ENCODE measurements around the gene SLC12A4. TPM values are rescaled to one million over a fixed set of nuclear protein-coding genes. Genes with fewer than 3 reads are reported as not detected.

The SLC12A4 gene
- total and polyA plus RNA-seq, 2 of the 13 experiments (the other 11 are each of a cell fraction or from before 2014, with no cell fraction given), result 65.1 to 84.3 TPM

DNA sequence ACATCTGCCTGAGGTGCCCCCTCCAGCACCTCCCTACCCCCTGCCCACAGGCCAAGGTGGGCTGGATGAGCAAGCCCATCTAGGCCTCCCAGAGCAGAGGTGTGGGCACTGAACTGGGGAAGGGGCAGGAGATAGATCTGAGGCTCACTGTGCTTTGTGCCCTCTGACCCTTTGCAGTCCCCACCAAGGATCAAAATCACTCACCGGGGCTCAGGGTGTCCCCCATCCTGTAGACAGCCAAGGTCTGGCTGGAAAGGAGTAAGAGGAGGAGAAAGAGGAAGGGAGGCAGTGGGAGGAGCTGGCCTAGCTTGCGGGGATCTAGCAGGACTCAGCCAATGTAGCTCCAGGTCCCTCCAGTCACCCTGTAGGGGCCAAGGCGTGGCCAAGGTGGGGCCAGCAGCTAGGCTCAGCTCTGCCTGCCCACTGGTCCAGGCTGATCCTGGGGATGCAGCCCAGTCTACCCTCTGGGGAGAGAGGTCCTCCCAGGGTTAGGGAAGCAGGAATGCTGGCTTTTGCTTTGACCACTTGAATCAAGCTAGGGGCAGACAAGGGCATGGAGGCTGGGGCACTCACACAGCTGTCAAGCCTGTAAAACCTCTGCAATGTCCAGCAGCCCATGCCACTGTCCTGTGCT lies 1.8 kb downstream of the SLC12A4 start (continued):
- TF ChIP-seq ZNF556 (CRISPR knock-in tag; IDR thresholded peaks at IDR 0.05; ENCODE audit: borderline replicate concordance) (peak; percentile 72; the same call in 1 of the 2 replicates), ZBTB20 (CRISPR knock-in tag; IDR thresholded peaks at IDR 0.05; ENCODE audit: borderline replicate concordance, low read depth) (peak; percentile 31; the same call in 1 of the 2 replicates), MEIS1 (CRISPR knock-in tag; IDR thresholded peaks at IDR 0.05; ENCODE audit: borderline replicate concordance) (peak; percentile 48; the same call in 1 of the 2 replicates), ZNF670 (CRISPR knock-in tag; IDR thresholded peaks at IDR 0.05; ENCODE audit: borderline replicate concordance) (no peak), CENPT (CRISPR knock-in tag; IDR thresholded peaks at IDR 0.05; ENCODE audit: low read depth) (no peak; the same call in 1 of the 2 replicates), IKZF5 (CRISPR knock-in tag; IDR thresholded peaks at IDR 0.05) (peak; percentile 38; the same call in 1 of the 2 replicates), IKZF1 (IDR thresholded peaks at IDR 0.05) (no peak), AGO1 (IDR thresholded peaks at IDR 0.05; ENCODE audit: low read depth, low read length, poor library complexity, severe bottlenecking) (no peak), NBN (conservative IDR thresholded peaks at IDR 0.05) (no peak), KLF11 (CRISPR knock-in tag; IDR thresholded peaks at IDR 0.05) (0 out of 2 replicates have a peak, but pooled peaks have one; percentile 5), ZBTB8A (CRISPR knock-in tag; IDR thresholded peaks at IDR 0.05; ENCODE audit: borderline replicate concordance, low read depth) (peak; percentile 50; the same call in 1 of the 2 replicates), ZNF569 (CRISPR knock-in tag; IDR thresholded peaks at IDR 0.05; ENCODE audit: borderline replicate concordance) (no peak), MAX (IDR thresholded peaks at IDR 0.05) (0 out of 2 replicates have a peak, but pooled peaks have one; percentile 20), GLI4 (CRISPR knock-in tag; IDR thresholded peaks at IDR 0.05; ENCODE audit: borderline replicate concordance) (0 out of 2 replicates have a peak, but pooled peaks have one; percentile 72), KDM5A (IDR thresholded peaks at IDR 0.05; ENCODE audit: borderline replicate concordance, low read length) (no peak), MBD4 (IDR thresholded peaks at IDR 0.05; ENCODE audit: borderline replicate concordance, low read length) (no peak)
- TF ChIP-seq, protein P1, sequence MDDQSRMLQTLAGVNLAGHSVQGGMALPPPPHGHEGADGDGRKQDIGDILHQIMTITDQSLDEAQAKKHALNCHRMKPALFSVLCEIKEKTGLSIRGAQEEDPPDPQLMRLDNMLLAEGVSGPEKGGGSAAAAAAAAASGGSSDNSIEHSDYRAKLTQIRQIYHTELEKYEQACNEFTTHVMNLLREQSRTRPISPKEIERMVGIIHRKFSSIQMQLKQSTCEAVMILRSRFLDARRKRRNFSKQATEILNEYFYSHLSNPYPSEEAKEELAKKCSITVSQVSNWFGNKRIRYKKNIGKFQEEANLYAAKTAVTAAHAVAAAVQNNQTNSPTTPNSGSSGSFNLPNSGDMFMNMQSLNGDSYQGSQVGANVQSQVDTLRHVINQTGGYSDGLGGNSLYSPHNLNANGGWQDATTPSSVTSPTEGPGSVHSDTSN (CRISPR knock-in tag; IDR thresholded peaks at IDR 0.05; ENCODE audit: borderline replicate concordance), result no peak
- TF ChIP-seq, protein P2, sequence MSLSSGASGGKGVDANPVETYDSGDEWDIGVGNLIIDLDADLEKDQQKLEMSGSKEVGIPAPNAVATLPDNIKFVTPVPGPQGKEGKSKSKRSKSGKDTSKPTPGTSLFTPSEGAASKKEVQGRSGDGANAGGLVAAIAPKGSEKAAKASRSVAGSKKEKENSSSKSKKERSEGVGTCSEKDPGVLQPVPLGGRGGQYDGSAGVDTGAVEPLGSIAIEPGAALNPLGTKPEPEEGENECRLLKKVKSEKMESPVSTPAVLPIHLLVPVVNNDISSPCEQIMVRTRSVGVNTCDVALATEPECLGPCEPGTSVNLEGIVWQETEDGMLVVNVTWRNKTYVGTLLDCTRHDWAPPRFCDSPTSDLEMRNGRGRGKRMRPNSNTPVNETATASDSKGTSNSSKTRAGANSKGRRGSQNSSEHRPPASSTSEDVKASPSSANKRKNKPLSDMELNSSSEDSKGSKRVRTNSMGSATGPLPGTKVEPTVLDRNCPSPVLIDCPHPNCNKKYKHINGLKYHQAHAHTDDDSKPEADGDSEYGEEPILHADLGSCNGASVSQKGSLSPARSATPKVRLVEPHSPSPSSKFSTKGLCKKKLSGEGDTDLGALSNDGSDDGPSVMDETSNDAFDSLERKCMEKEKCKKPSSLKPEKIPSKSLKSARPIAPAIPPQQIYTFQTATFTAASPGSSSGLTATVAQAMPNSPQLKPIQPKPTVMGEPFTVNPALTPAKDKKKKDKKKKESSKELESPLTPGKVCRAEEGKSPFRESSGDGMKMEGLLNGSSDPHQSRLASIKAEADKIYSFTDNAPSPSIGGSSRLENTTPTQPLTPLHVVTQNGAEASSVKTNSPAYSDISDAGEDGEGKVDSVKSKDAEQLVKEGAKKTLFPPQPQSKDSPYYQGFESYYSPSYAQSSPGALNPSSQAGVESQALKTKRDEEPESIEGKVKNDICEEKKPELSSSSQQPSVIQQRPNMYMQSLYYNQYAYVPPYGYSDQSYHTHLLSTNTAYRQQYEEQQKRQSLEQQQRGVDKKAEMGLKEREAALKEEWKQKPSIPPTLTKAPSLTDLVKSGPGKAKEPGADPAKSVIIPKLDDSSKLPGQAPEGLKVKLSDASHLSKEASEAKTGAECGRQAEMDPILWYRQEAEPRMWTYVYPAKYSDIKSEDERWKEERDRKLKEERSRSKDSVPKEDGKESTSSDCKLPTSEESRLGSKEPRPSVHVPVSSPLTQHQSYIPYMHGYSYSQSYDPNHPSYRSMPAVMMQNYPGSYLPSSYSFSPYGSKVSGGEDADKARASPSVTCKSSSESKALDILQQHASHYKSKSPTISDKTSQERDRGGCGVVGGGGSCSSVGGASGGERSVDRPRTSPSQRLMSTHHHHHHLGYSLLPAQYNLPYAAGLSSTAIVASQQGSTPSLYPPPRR (CRISPR knock-in tag; IDR thresholded peaks at IDR 0.05; ENCODE audit: borderline replicate concordance), result peak; percentile 53; the same call in 1 of the 2 replicates
